ENCODE data around the gene WBP4.

DNA sequence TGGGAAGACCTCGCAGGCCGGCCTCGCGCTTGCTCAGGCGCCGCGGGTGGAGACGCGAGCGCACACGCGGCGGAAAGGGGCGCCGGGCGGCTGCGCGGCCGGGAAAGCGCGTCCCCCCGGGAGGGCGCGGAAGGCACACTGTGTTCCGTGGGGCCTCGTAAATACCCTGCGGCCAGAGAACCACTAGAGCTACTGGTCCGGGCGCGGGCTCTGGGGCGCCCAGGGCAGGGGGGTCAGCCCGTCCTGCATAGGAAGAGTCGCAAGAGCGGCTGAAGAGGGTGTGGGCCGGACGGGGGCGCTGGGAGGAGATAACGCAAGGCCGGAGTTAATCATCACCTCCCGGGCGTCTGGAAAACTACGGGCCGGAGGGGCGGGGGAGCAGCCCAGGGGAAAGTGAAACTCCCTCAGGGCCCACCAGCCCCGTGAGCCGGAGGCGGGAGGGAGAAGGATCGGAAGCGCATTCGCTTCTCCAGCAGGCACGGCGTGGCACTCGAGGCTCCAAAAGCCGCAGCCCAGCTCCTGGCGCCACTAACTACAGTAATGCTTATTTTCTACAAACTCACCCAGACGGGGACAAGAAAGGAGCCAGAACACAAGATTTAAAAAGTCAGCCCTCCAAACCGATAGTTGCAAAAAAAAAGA, 1.1 kb upstream of the WBP4 start:
- TF ChIP-seq, protein P1, sequence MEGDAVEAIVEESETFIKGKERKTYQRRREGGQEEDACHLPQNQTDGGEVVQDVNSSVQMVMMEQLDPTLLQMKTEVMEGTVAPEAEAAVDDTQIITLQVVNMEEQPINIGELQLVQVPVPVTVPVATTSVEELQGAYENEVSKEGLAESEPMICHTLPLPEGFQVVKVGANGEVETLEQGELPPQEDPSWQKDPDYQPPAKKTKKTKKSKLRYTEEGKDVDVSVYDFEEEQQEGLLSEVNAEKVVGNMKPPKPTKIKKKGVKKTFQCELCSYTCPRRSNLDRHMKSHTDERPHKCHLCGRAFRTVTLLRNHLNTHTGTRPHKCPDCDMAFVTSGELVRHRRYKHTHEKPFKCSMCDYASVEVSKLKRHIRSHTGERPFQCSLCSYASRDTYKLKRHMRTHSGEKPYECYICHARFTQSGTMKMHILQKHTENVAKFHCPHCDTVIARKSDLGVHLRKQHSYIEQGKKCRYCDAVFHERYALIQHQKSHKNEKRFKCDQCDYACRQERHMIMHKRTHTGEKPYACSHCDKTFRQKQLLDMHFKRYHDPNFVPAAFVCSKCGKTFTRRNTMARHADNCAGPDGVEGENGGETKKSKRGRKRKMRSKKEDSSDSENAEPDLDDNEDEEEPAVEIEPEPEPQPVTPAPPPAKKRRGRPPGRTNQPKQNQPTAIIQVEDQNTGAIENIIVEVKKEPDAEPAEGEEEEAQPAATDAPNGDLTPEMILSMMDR (IDR thresholded peaks at IDR 0.05), result peak; percentile 49
- TF ChIP-seq POLR2AphosphoS5 (IDR thresholded peaks at IDR 0.05; ENCODE audit: low read depth, low read length) (peak; percentile 49), FOXM1 (IDR thresholded peaks at IDR 0.05; ENCODE audit: low read depth) (0 out of 2 replicates have a peak, but pooled peaks have one; percentile 15)
- TF ChIP-seq, protein P2, sequence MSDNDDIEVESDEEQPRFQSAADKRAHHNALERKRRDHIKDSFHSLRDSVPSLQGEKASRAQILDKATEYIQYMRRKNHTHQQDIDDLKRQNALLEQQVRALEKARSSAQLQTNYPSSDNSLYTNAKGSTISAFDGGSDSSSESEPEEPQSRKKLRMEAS (IDR thresholded peaks at IDR 0.05; ENCODE audit: low read depth), result peak; percentile 50
- TF ChIP-seq, protein P3, sequence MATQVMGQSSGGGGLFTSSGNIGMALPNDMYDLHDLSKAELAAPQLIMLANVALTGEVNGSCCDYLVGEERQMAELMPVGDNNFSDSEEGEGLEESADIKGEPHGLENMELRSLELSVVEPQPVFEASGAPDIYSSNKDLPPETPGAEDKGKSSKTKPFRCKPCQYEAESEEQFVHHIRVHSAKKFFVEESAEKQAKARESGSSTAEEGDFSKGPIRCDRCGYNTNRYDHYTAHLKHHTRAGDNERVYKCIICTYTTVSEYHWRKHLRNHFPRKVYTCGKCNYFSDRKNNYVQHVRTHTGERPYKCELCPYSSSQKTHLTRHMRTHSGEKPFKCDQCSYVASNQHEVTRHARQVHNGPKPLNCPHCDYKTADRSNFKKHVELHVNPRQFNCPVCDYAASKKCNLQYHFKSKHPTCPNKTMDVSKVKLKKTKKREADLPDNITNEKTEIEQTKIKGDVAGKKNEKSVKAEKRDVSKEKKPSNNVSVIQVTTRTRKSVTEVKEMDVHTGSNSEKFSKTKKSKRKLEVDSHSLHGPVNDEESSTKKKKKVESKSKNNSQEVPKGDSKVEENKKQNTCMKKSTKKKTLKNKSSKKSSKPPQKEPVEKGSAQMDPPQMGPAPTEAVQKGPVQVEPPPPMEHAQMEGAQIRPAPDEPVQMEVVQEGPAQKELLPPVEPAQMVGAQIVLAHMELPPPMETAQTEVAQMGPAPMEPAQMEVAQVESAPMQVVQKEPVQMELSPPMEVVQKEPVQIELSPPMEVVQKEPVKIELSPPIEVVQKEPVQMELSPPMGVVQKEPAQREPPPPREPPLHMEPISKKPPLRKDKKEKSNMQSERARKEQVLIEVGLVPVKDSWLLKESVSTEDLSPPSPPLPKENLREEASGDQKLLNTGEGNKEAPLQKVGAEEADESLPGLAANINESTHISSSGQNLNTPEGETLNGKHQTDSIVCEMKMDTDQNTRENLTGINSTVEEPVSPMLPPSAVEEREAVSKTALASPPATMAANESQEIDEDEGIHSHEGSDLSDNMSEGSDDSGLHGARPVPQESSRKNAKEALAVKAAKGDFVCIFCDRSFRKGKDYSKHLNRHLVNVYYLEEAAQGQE (IDR thresholded peaks at IDR 0.05; ENCODE audit: low read depth, low read length), result no peak
- TF ChIP-seq, protein P4, sequence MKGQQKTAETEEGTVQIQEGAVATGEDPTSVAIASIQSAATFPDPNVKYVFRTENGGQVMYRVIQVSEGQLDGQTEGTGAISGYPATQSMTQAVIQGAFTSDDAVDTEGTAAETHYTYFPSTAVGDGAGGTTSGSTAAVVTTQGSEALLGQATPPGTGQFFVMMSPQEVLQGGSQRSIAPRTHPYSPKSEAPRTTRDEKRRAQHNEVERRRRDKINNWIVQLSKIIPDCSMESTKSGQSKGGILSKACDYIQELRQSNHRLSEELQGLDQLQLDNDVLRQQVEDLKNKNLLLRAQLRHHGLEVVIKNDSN (IDR thresholded peaks at IDR 0.05; ENCODE audit: borderline replicate concordance, low read depth), result 0 out of 2 replicates have a peak, but pooled peaks have one; percentile 15
- TF ChIP-seq, protein P5, sequence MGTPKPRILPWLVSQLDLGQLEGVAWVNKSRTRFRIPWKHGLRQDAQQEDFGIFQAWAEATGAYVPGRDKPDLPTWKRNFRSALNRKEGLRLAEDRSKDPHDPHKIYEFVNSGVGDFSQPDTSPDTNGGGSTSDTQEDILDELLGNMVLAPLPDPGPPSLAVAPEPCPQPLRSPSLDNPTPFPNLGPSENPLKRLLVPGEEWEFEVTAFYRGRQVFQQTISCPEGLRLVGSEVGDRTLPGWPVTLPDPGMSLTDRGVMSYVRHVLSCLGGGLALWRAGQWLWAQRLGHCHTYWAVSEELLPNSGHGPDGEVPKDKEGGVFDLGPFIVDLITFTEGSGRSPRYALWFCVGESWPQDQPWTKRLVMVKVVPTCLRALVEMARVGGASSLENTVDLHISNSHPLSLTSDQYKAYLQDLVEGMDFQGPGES (IDR thresholded peaks at IDR 0.05; ENCODE audit: low read depth, low read length), result no peak
- TF ChIP-seq, protein P6, sequence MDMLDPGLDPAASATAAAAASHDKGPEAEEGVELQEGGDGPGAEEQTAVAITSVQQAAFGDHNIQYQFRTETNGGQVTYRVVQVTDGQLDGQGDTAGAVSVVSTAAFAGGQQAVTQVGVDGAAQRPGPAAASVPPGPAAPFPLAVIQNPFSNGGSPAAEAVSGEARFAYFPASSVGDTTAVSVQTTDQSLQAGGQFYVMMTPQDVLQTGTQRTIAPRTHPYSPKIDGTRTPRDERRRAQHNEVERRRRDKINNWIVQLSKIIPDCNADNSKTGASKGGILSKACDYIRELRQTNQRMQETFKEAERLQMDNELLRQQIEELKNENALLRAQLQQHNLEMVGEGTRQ (IDR thresholded peaks at IDR 0.05; ENCODE audit: borderline replicate concordance, low read depth, low read length), result no peak
